Upper lobe of left lung (tissue), 6 donors: ENCODE results near the gene EVPL. TPM values are rescaled to one million over a fixed set of nuclear protein-coding genes. Genes with fewer than 3 reads are reported as not detected.

Experiments used
- ATAC-seq, 2 donors: fragments of 200-7000 bp; cut with Tn5 transposase; one replicate each; pipeline ENCODE4 v1.9.1; 2022; ENCODE audit warnings: mild to moderate bottlenecking in 2 of 2, moderate library complexity in 2 of 2; ENCODE audit not compliant: low FRiP score in 2 of 2
- DNase-seq, 2 donors: peaks; one replicate each; pipeline ENCODE4 v3.0.0-alpha.2; 2019 to 2020
- H3K27ac ChIP-seq, 4 donors: fragments of 200-600 bp; sonication (generic); one replicate each; pipeline ENCODE4 v1.5.1; 2016 to 2019
- H3K27me3 ChIP-seq, 4 donors: fragments of 200-600 bp; sonication (generic); one replicate each; pipeline ENCODE4 v1.5.1; 2017 to 2019
- H3K36me3 ChIP-seq, 4 donors: fragments of 200-600 bp; sonication (generic); one replicate each; pipeline ENCODE4 v1.5.1; 2016 to 2019
- H3K4me1 ChIP-seq, 4 donors: fragments of 200-600 bp; sonication (generic); one replicate each; pipeline ENCODE4 v1.5.1; 2018 to 2019
- H3K4me3 ChIP-seq, 4 donors: fragments of 200-600 bp; sonication (generic); one replicate each; pipeline ENCODE4 v1.5.1; 2017 to 2019; ENCODE audit warnings: mild to moderate bottlenecking in 2 of 4, moderate library complexity in 1 of 4
- H3K9me3 ChIP-seq, 4 donors: fragments of 200-600 bp; sonication (generic); one replicate each; pipeline ENCODE4 v1.5.1; 2018 to 2019
- CTCF ChIP-seq, 6 experiments: fragments of 450-650 bp in 4 of 6; fragments of 200-600 bp in 2 of 6; sonication (generic) in 2 of 6; IDR thresholded peaks; one replicate each; pipeline ENCODE4 v1.5.1; 2016 to 2019; ENCODE audit warnings: antibody characterized with exemption in 6 of 6
- EP300 ChIP-seq, 4 donors: sonication (generic); formaldehyde crosslinking; IDR thresholded peaks; one replicate each; pipeline ENCODE4 v1.5.1; 2017; ENCODE audit warnings: antibody characterized with exemption in 4 of 4, control low read depth in 2 of 4
- POLR2A ChIP-seq, 4 donors: fragments of 450-650 bp; IDR thresholded peaks; one replicate each; pipeline ENCODE4 v1.5.1; 2016 to 2017; ENCODE audit warnings: antibody characterized with exemption in 4 of 4, mild to moderate bottlenecking in 2 of 4
- POLR2AphosphoS5 ChIP-seq, 2 donors: sonication (generic); formaldehyde crosslinking; IDR thresholded peaks; one replicate each; pipeline ENCODE4 v1.5.1; 2017; ENCODE audit warnings: antibody characterized with exemption in 2 of 2
- WGBS, 2 donors: methylation state at CpG; one replicate each; pipeline ENCODE4 v1.1.5; 2017 to 2018; 5-methylcytosine and 5-hydroxymethylcytosine counted together
- total RNA-seq, 6 donors: library from RNA; depleted of rRNA in 4 of 6; stranded (reverse); fragments of >200 nt in 4 of 6; gene quantifications; one replicate each; pipeline versions ENCODE4 v1.1.0 to v1.2.1, GENCODE V29; 2016 to 2021
- donor health status: DM: no; HTN: no; CAD: no; lungs with moderate emphysema.
- donor health status: DM: no; HTN: yes; CAD: no; lungs with severe emphysema.

EVPL gene
- total RNA-seq, 6 donors from 2014 or later, result 47.5 to 142 (median 63.4) TPM

- ATAC-seq, result no peak
- Histone ChIP-seq H3K4me3 (no peak overlapping the region), H3K36me3 (peaks cover 0 to 7% (median 0%) of the 10 kb centered on the region in 4 donors), H3K27me3 (no peaks in the 10 kb centered on the region), H3K4me1 (peaks cover 25 to 41% (median 38%) of the 10 kb centered on the region in 4 donors), H3K27ac (peak overlapping the region; percentile 4 to 72 (median 39)), H3K9me3 (no peaks in the 10 kb centered on the region)
- peak in 1 of 2 donors; percentile 77 for DNase-seq
- 43 to 44% methylated on average over 5 to 6 of the region's 6 CpGs for WGBS, 2 donors
- TF ChIP-seq POLR2A (IDR thresholded peaks at IDR 0.05) (no peak), EP300 (IDR thresholded peaks at IDR 0.05) (peak in 1 of 4 donors; percentile 75)
These were observed 43.5 kb downstream of the EVPL start for GRCh38 chr17:75983501-75984181.

- 89 to 92% methylated on average over 7 of the region's 7 CpGs for WGBS, 2 donors
- H3K9me3 ChIP-seq, result no peaks in the 10 kb centered on the region
- no peak for ATAC-seq
- no peak overlapping the region for H3K4me3 ChIP-seq
- TF ChIP-seq EP300 (IDR thresholded peaks at IDR 0.05) (no peak), CTCF (IDR thresholded peaks at IDR 0.05) (no peak), POLR2AphosphoS5 (IDR thresholded peaks at IDR 0.05) (no peak), POLR2A (IDR thresholded peaks at IDR 0.05) (no peak)
- peak overlapping the region; percentile 45 to 98 (median 70) for H3K27ac ChIP-seq
- H3K36me3 ChIP-seq, result no peaks in the 10 kb centered on the region
- H3K4me1 ChIP-seq, result peaks cover 46 to 61% (median 60%) of the 10 kb centered on the region in 4 donors
- no peak for DNase-seq
- no peaks in the 10 kb centered on the region for H3K27me3 ChIP-seq
These were observed 46.0 kb downstream of the EVPL start for GRCh38 chr17:75981019-75981615.

GRCh38 chr17:75980188-75981018 is 46.7 kb downstream of the EVPL start:
- H3K27ac ChIP-seq, result peak overlapping the region; percentile 94 to 99 (median 98)
- TF ChIP-seq POLR2A (IDR thresholded peaks at IDR 0.05), result no peak
- TF ChIP-seq EP300 (IDR thresholded peaks at IDR 0.05), result no peak
- no peak for TF ChIP-seq POLR2AphosphoS5 (IDR thresholded peaks at IDR 0.05)
- TF ChIP-seq CTCF (IDR thresholded peaks at IDR 0.05), result no peak
- WGBS, 2 donors, result 81 to 82% methylated on average over 18 of the region's 18 CpGs
- H3K4me3 ChIP-seq, result peak overlapping the region; percentile 68 to 79 (median 74)
- ATAC-seq (no peak), DNase-seq (no peak)
- no peaks in the 10 kb centered on the region for H3K36me3 ChIP-seq
- H3K4me1 ChIP-seq, result peaks cover 53 to 68% (median 67%) of the 10 kb centered on the region in 4 donors
- no peaks in the 10 kb centered on the region for H3K27me3 ChIP-seq
- H3K9me3 ChIP-seq, result no peaks in the 10 kb centered on the region

GRCh38 chr17:75979705-75980187 is 47.4 kb downstream of the EVPL start:
- no peaks in the 10 kb centered on the region for H3K36me3 ChIP-seq
- TF ChIP-seq POLR2AphosphoS5 (IDR thresholded peaks at IDR 0.05), result no peak
- no peak for TF ChIP-seq POLR2A (IDR thresholded peaks at IDR 0.05)
- no peak for TF ChIP-seq CTCF (IDR thresholded peaks at IDR 0.05)
- no peak for TF ChIP-seq EP300 (IDR thresholded peaks at IDR 0.05)
- DNase-seq (peak; percentile 41 to 79), ATAC-seq (peak; percentile 47 to 73)
- H3K4me1 ChIP-seq, result peaks cover 56 to 72% (median 69%) of the 10 kb centered on the region in 4 donors
- WGBS, 2 donors, result 3 to 4% methylated on average over 18 to 19 of the region's 19 CpGs
- no peaks in the 10 kb centered on the region for H3K9me3 ChIP-seq
- peak overlapping the region; percentile 68 to 79 (median 74) for H3K4me3 ChIP-seq
- no peaks in the 10 kb centered on the region for H3K27me3 ChIP-seq
- peak overlapping the region; percentile 94 to 99 (median 98) for H3K27ac ChIP-seq
